Measurements from ENCODE around the gene PLAC1. TPM values are rescaled to one million over a fixed set of nuclear protein-coding genes. Genes with fewer than 3 reads are reported as not detected.

PLAC1 gene
- total RNA-seq, result 0.20 and 0.46 TPM in 2 replicates

- DNase-seq (ENCODE audit: low read depth, low spot score), result no peak
These were observed at the start of gene PLAC1 for GRCh38 chrX:134658002-134658759. Gene PLAC1 (minus strand): TSS chrX:134658471. CDS start chrX:134566682, 91,789 bp downstream.

- DNase-seq (ENCODE audit: low read depth, low spot score), result no peak
These were observed 47.9 kb upstream of the PLAC1 start for GRCh38 chrX:134706138-134706537.

GRCh38 chrX:134695999-134696398 is 37.7 kb upstream of the PLAC1 start:
- no peak for DNase-seq (ENCODE audit: low read depth, low spot score)

GRCh38 chrX:134694333-134695322 is 36.4 kb upstream of the PLAC1 start:
- no peak for DNase-seq (ENCODE audit: low read depth, low spot score)

GRCh38 chrX:134693644-134694043 is 35.4 kb upstream of the PLAC1 start:
- DNase-seq (ENCODE audit: low read depth, low spot score), result no peak

GRCh38 chrX:134692990-134693389 is 34.7 kb upstream of the PLAC1 start:
- peak; percentile 36 for DNase-seq (ENCODE audit: low read depth, low spot score)

- no peak for DNase-seq (ENCODE audit: low read depth, low spot score)
These were observed 34.0 kb upstream of the PLAC1 start for GRCh38 chrX:134692233-134692632.

GRCh38 chrX:134691453-134691852 is 33.2 kb upstream of the PLAC1 start:
- no peak for DNase-seq (ENCODE audit: low read depth, low spot score)

- no peak for DNase-seq (ENCODE audit: low read depth, low spot score)
These were observed 30.6 kb upstream of the PLAC1 start for GRCh38 chrX:134688839-134689238.

GRCh38 chrX:134688031-134688823 is 30.0 kb upstream of the PLAC1 start:
- DNase-seq (ENCODE audit: low read depth, low spot score), result no peak

GRCh38 chrX:134685668-134686067 is 27.4 kb upstream of the PLAC1 start:
- DNase-seq (ENCODE audit: low read depth, low spot score), result no peak

GRCh38 chrX:134684956-134685355 is 26.7 kb upstream of the PLAC1 start:
- DNase-seq (ENCODE audit: low read depth, low spot score), result no peak

GRCh38 chrX:134683351-134684005 is 25.2 kb upstream of the PLAC1 start:
- no peak for DNase-seq (ENCODE audit: low read depth, low spot score)

GRCh38 chrX:134682081-134682480 is 23.8 kb upstream of the PLAC1 start:
- no peak for DNase-seq (ENCODE audit: low read depth, low spot score)

- no peak for DNase-seq (ENCODE audit: low read depth, low spot score)
These were observed 21.4 kb upstream of the PLAC1 start for GRCh38 chrX:134679644-134680043.

- no peak for DNase-seq (ENCODE audit: low read depth, low spot score)
These were observed 20.9 kb upstream of the PLAC1 start for GRCh38 chrX:134679221-134679620.

- no peak for DNase-seq (ENCODE audit: low read depth, low spot score)
These were observed 19.1 kb upstream of the PLAC1 start for GRCh38 chrX:134677332-134677731.

GRCh38 chrX:134676436-134676835 is 18.2 kb upstream of the PLAC1 start:
- no peak for DNase-seq (ENCODE audit: low read depth, low spot score)

GRCh38 chrX:134673123-134673522 is 14.9 kb upstream of the PLAC1 start:
- no peak for DNase-seq (ENCODE audit: low read depth, low spot score)

- DNase-seq (ENCODE audit: low read depth, low spot score), result no peak
These were observed 13.8 kb upstream of the PLAC1 start for GRCh38 chrX:134672101-134672500.

- peak; percentile 83 for DNase-seq (ENCODE audit: low read depth, low spot score)
These were observed 13.0 kb upstream of the PLAC1 start for GRCh38 chrX:134671294-134671693.

All from pulmonary artery endothelial cell (primary cell).